CD4-positive, alpha-beta memory T cell (primary cell): ENCODE results near the gene NOP56. TPM values are rescaled to one million over a fixed set of nuclear protein-coding genes. Genes with fewer than 3 reads are reported as not detected.

Experiments used
- CTCF ChIA-PET: fragments of 350-600 bp; sonication (Branson Sonifier 250); formaldehyde crosslinking; loops from one replicate; lab custom pipeline; 2021; ENCODE audit warnings: inconsistent platforms; ENCODE audit not compliant: partially characterized antibody; lab: Charles Lee
- POLR2A ChIA-PET: fragments of 350-600 bp; sonication (Branson Sonifier 250); formaldehyde crosslinking; loops from one replicate; lab custom pipeline; 2021; ENCODE audit not compliant: partially characterized antibody; lab: Charles Lee
- DNase-seq, 5 donors: peaks; one replicate each; pipeline versions ENCODE4 v3.0.0 to v3.0.0-alpha.2; 2020 to 2022; ENCODE audit warnings: mixed read lengths in 1 of 5
- H3K27ac ChIP-seq: one replicate; pipeline ENCODE4 v1.7.0; 2013; ENCODE audit warnings: low read depth, low read length
- H3K27me3 ChIP-seq: 2 replicates; pipeline ENCODE4 v1.7.0; 2013; ENCODE audit warnings: mild to moderate bottlenecking, low read length, moderate library complexity; ENCODE audit not compliant: insufficient read depth
- H3K36me3 ChIP-seq: 2 replicates; pipeline ENCODE4 v1.7.0; 2013; ENCODE audit warnings: mild to moderate bottlenecking, low read length, moderate library complexity; ENCODE audit not compliant: insufficient read depth
- H3K4me1 ChIP-seq: 2 replicates; pipeline ENCODE4 v1.7.0; 2013; ENCODE audit warnings: mild to moderate bottlenecking, low read length, moderate library complexity; ENCODE audit not compliant: insufficient read depth
- H3K4me3 ChIP-seq, 2 donors: one replicate each; pipeline ENCODE4 v1.7.0; 2013; ENCODE audit warnings: low read length in 2 of 2, mild to moderate bottlenecking in 1 of 2
- H3K9me3 ChIP-seq, 2 donors: one replicate each; pipeline ENCODE4 v1.7.0; 2013; ENCODE audit warnings: low read length in 2 of 2, control low read depth in 1 of 2; ENCODE audit not compliant: control insufficient read depth in 1 of 2
- H3K27ac Mint-ChIP-seq, 7 donors: one replicate each; pipeline ENCODE4 v1.8.0; 2020 to 2021; ENCODE audit warnings: mixed read lengths in 7 of 7, mild to moderate bottlenecking in 6 of 7, inconsistent platforms in 3 of 7, moderate library complexity in 3 of 7
- H3K27me3 Mint-ChIP-seq, 2 donors: one replicate each; pipeline ENCODE4 v1.8.0; 2020 to 2021; ENCODE audit warnings: mixed read lengths in 2 of 2
- H3K36me3 Mint-ChIP-seq, 2 donors: one replicate each; pipeline ENCODE4 v1.8.0; 2020 to 2021; ENCODE audit warnings: mixed read lengths in 2 of 2, inconsistent platforms in 1 of 2, mild to moderate bottlenecking in 1 of 2
- H3K4me1 Mint-ChIP-seq, 4 donors: one replicate each; pipeline ENCODE4 v1.8.0; 2020 to 2021; ENCODE audit warnings: mixed read lengths in 4 of 4, mild to moderate bottlenecking in 1 of 4
- H3K4me3 Mint-ChIP-seq, 8 donors: one replicate each; pipeline ENCODE4 v1.8.0; 2020 to 2021; ENCODE audit warnings: mixed read lengths in 8 of 8, mild to moderate bottlenecking in 7 of 8, moderate library complexity in 6 of 8, inconsistent platforms in 3 of 8
- H3K9me3 Mint-ChIP-seq, 8 donors: one replicate each; pipeline ENCODE4 v1.8.0; 2020 to 2021; ENCODE audit warnings: mixed read lengths in 8 of 8, mild to moderate bottlenecking in 5 of 8, inconsistent platforms in 3 of 8, moderate library complexity in 1 of 8
- intact Hi-C: fragments of 100-400 bp; cut with micrococcal nuclease; formaldehyde crosslinking; loops from one replicate; pipeline ENCODE4 v1.15.1; 2023
- polyA plus RNA-seq, 2 donors: library from polyadenylated mRNA; unstranded; fragments of 300-500 nt; fragmentation: Illumina TruSeq; gene quantifications; one replicate each; pipeline ENCODE4 v1.2.3, GENCODE V29; 2021
- total RNA-seq, 2 experiments: library from RNA; stranded (reverse); gene quantifications; one replicate each; pipeline ENCODE4 v1.2.3, GENCODE V29; 2021

NOP56 gene
- total and polyA plus RNA-seq, 4 experiments from 2014 or later, result 83.4 to 270 (median 197) TPM

DNA sequence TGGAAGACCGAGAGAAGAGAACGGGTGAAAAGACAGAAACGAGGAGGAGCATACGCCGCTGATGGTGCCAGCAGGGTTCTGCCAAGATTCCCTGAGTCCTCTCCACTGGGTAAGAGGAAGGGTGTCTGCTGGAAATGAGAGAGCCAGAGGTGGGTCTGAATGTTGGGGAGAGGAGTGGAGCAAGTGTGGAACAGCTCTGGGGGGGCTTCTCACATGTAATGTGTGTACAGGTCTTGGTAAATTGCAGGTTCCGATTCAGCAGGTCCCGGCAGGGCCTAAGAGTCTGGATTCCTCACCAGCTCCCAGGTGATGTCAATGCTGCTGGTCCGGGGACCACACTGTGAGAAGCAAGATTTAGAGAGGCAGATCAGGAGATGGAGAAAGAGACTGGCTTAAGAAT is 38.7 kb downstream of the NOP56 start:
- intact Hi-C loops, result loop anchor here (10.0 kb wide), 1 partner anchor 424 kb away; no protein-coding TSS in a partner anchor
- ChIA-PET CTCF (interaction anchor here (7.8 kb wide), 1 partner anchor 51 kb away, joined by 99 read pairs; no protein-coding TSS in a partner anchor), POLR2A (interaction anchor here (1.3 kb wide), 1 partner anchor 51 kb away, joined by 5 read pairs; no protein-coding TSS in a partner anchor)
- Mint-ChIP-seq H3K27me3 (peaks cover 20 to 42% of the 10 kb centered on the region in 2 donors), H3K4me1 (peaks cover 13 to 30% (median 27%) of the 10 kb centered on the region in 4 donors), H3K9me3 (peaks cover 0 to 2% (median 0%) of the 10 kb centered on the region in 8 donors), H3K36me3 (peaks cover 0 to 3% of the 10 kb centered on the region in 2 donors), H3K27ac (peak overlapping the region; percentile 1 to 89 (median 70)), H3K4me3 (peak overlapping the region; percentile 88 to 96 (median 91))
- Histone ChIP-seq H3K27ac (no peak overlapping the region), H3K9me3 (no peaks in the 10 kb centered on the region), H3K36me3 (no peaks in the 10 kb centered on the region), H3K4me3 (no peak overlapping the region), H3K27me3 (peaks cover 19% of the 10 kb centered on the region), H3K4me1 (peaks cover 16% of the 10 kb centered on the region)
- no peak for DNase-seq

DNA sequence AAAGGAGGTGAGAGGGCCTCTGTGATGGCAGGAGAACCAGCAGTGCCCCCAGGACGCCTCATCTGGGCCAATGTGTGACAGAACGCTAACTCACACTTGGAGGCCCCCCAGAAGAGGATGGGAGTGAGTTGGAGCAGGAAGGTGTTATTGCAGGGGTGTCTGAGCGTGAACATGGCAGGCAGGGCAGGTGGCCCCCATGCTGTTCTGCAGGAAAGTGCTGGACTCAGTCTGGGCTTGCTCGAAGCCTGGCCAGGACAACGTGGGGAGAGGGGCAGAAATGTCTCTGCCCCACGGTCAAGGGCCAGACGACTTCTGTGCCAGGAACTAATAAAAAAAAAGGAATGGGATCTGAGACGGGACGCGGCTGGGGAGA is 39.2 kb downstream of the NOP56 start:
- Mint-ChIP-seq H3K27ac (peak overlapping the region in 6 of 7 donors; percentile 70 to 93 (median 89)), H3K9me3 (peaks cover 0 to 2% (median 0%) of the 10 kb centered on the region in 8 donors), H3K4me1 (peaks cover 13 to 30% (median 27%) of the 10 kb centered on the region in 4 donors), H3K4me3 (peak overlapping the region; percentile 88 to 96 (median 91)), H3K36me3 (peaks cover 0 to 3% of the 10 kb centered on the region in 2 donors), H3K27me3 (peaks cover 23 to 41% of the 10 kb centered on the region in 2 donors)
- Histone ChIP-seq H3K27ac (no peak overlapping the region), H3K4me3 (no peak overlapping the region), H3K36me3 (no peaks in the 10 kb centered on the region), H3K27me3 (peaks cover 19% of the 10 kb centered on the region), H3K4me1 (peaks cover 16% of the 10 kb centered on the region), H3K9me3 (no peaks in the 10 kb centered on the region)
- intact Hi-C loops, result loop anchor here (10.0 kb wide), 1 partner anchor 423 kb away; no protein-coding TSS in a partner anchor
- no peak for DNase-seq
- ChIA-PET CTCF (interaction anchor here (7.8 kb wide), 1 partner anchor 50 kb away, joined by 99 read pairs; no protein-coding TSS in a partner anchor), POLR2A (interaction anchor here (0.8 to 1.3 kb wide), 3 partner anchors 26 to 50 kb away, joined by 3 to 5 read pairs (median 3); partner anchors contain the start of gene IDH3B)

DNA sequence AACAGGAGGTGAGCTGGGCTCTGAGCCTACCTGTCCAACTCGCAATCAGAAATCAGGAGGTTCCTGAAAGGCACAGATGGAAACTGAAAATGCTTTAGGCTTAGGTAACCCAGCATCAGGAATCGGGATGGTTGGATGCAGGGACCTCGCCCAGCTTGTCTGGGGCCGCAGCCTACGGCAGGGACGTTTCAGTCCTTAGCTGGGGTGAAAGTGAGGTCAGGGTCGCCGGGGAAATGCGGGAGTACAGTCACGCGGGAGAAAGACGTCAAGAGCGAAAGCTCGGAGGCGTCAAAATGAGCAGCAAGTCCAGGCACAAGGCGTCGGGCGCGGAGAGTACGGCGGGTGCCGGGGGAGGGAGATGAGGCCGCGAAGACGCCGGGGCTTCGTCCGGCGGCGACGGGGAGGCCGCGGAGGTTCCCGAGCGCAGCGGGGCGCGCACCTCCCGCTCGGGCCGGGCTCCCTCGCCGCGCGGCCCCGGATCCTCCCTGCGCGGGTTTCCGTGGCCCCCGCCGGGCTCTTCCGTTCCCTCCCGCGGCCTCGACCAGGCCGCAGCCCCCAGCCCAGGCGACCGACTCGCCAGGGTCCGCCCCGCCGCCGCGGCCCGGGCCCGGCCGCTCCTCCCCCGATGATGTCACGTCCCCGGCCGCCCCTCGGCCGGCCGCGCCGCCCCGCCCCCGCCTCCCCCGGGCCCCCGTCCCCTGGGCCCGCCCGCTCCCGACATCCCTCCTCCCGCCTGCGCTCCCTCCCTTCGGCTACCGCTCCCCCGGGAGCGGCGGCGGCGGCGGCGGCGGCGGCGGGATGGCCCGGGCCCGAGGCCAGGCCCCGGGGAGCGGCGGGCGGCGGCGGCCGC is 39.8 kb downstream of the NOP56 start, which contains the start of gene EBF4:
TSS of gene EBF4 (plus strand) at position 745 of the 850 bp plus-strand sequence. CDS start 866 bp downstream, outside the sequence.
- Mint-ChIP-seq H3K4me3 (peak within 1 kb of the TSS; percentile 88 to 96 (median 91)), H3K36me3 (peaks cover 0 to 3% of the 10 kb centered on the region in 2 donors), H3K4me1 (peaks cover 13 to 30% (median 27%) of the 10 kb centered on the region in 4 donors), H3K27me3 (peaks cover 23 to 46% of the 10 kb centered on the region in 2 donors), H3K27ac (peak within 1 kb of the TSS; percentile 70 to 93 (median 89)), H3K9me3 (peaks cover 0 to 2% (median 0%) of the 10 kb centered on the region in 8 donors)
- Histone ChIP-seq H3K27me3 (peaks cover 19% of the 10 kb centered on the region), H3K4me3 (no peak within 1 kb of the TSS), H3K27ac (no peak within 1 kb of the TSS), H3K9me3 (no peaks in the 10 kb centered on the region), H3K36me3 (no peaks in the 10 kb centered on the region), H3K4me1 (peaks cover 16% of the 10 kb centered on the region)
- peak in 4 of 5 donors; percentile 14 to 38 (median 26) for DNase-seq
- POLR2A ChIA-PET, result interaction anchor here (0.8 to 1.8 kb wide), 6 partner anchors 27 to 57 kb away, joined by 3 to 10 read pairs (median 4); partner anchors contain the start of genes IDH3B and NOP56
- intact Hi-C loops, result loop anchor here (10.0 kb wide), 1 partner anchor 423 kb away; no protein-coding TSS in a partner anchor
- CTCF ChIA-PET, result interaction anchor here (3.0 to 7.8 kb wide), 2 partner anchors 50 to 51 kb away, joined by 9 to 99 read pairs; no protein-coding TSS in a partner anchor

DNA sequence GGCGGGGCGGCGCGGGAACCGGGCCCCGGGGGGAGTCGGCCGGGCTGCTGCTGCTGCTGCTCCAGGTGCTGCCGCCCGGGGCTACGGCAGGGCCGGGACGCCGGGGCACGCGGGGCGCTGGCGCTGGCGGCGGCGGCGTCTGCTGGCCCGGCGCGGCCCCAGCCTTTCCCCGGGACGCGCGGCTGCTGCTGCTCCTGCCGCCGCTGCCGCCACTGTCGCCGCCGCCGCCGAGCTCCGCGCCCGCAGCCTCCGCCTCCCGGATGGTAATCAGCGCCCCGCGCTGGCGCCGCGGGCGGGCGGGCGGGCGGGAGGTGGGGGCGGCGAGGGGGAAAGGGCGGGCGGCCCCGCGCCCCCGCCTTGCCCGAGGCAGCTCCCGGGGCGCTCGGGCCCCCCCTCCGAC is 40.5 kb downstream of the NOP56 start:
- H3K4me3 ChIP-seq, result no peak overlapping the region
- DNase-seq, result peak in 3 of 5 donors; percentile 24 to 37 (median 34)
- ChIA-PET CTCF (interaction anchor here (2.0 to 3.0 kb wide), 2 partner anchors 36 to 51 kb away, joined by 8 to 9 read pairs; no protein-coding TSS in a partner anchor), POLR2A (interaction anchor here (1.1 to 1.8 kb wide), 5 partner anchors 29 to 59 kb away, joined by 3 to 10 read pairs (median 5); partner anchors contain the start of genes IDH3B and NOP56)
- peaks cover 0 to 3% of the 10 kb centered on the region in 2 donors for H3K36me3 Mint-ChIP-seq
- peaks cover 11% of the 10 kb centered on the region for H3K4me1 ChIP-seq
- H3K4me3 Mint-ChIP-seq, result no peak overlapping the region
- H3K27ac Mint-ChIP-seq, result no peak overlapping the region
- intact Hi-C loops, result loop anchor here (1.0 to 10.0 kb wide), 2 partner anchors 48 to 422 kb away; no protein-coding TSS in a partner anchor
- peaks cover 0 to 2% (median 0%) of the 10 kb centered on the region in 8 donors for H3K9me3 Mint-ChIP-seq
- H3K27ac ChIP-seq, result no peak overlapping the region
- no peaks in the 10 kb centered on the region for H3K36me3 ChIP-seq
- peaks cover 11 to 26% (median 23%) of the 10 kb centered on the region in 4 donors for H3K4me1 Mint-ChIP-seq
- H3K27me3 Mint-ChIP-seq, result peaks cover 23 to 44% of the 10 kb centered on the region in 2 donors
- peaks cover 19% of the 10 kb centered on the region for H3K27me3 ChIP-seq
- H3K9me3 ChIP-seq, result no peaks in the 10 kb centered on the region

DNA sequence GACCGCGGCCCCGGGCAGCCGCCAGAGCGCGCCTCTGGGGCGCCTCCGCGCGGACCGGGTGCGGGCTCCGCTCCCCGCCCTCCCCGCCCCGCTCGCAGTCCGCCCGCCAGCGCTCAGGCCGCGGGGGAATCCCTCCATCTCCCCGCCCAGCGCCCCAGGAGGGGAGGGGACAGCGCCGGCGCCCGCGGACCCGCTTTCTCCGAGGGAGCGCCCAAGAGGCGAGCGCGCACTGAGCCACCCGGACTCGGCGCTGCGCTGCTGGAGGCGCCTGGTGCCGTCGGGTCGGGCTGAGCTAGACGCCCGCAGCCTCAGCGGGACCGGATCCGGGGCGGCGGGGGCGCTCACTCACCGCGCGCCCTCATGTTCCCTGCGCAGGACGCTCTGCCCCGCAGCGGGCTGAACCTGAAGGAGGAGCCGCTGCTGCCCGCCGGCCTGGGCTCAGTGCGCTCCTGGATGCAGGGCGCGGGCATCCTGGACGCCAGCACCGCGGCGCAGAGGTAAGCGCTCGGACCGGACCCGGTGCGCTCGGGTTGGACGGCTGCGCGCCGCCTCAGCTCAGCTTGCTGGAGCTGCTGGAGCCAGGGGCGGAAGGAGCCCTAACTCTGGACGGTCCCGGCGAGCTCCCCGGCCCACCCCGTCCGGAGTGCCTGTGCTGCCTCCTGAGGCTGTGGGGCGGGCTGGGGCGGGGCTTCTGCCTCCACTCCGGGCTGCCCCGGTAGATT is 41.0 kb downstream of the NOP56 start:
- Mint-ChIP-seq H3K4me1 (peaks cover 10 to 20% (median 17%) of the 10 kb centered on the region in 4 donors), H3K27ac (no peak overlapping the region), H3K36me3 (peaks cover 0 to 3% of the 10 kb centered on the region in 2 donors), H3K4me3 (peak overlapping the region in 2 of 8 donors; percentile 25 to 32), H3K27me3 (peaks cover 25 to 40% of the 10 kb centered on the region in 2 donors), H3K9me3 (peaks cover 0 to 2% (median 0%) of the 10 kb centered on the region in 8 donors)
- DNase-seq, result peak; percentile 39 to 63 (median 41)
- Histone ChIP-seq H3K9me3 (no peaks in the 10 kb centered on the region), H3K4me3 (no peak overlapping the region), H3K4me1 (peaks cover 6% of the 10 kb centered on the region), H3K27ac (no peak overlapping the region), H3K36me3 (no peaks in the 10 kb centered on the region), H3K27me3 (peaks cover 19% of the 10 kb centered on the region)
- POLR2A ChIA-PET, result interaction anchor here (1.0 to 1.8 kb wide), 7 partner anchors 25 to 59 kb away, joined by 3 to 10 read pairs (median 5); partner anchors contain the start of genes IDH3B and NOP56
- CTCF ChIA-PET, result interaction anchor here (1.1 to 3.0 kb wide), 3 partner anchors 36 to 59 kb away, joined by 3 to 9 read pairs (median 8); no protein-coding TSS in a partner anchor
- intact Hi-C loops, result loop anchor here (1.0 to 10.0 kb wide), 2 partner anchors 48 to 421 kb away; no protein-coding TSS in a partner anchor

DNA sequence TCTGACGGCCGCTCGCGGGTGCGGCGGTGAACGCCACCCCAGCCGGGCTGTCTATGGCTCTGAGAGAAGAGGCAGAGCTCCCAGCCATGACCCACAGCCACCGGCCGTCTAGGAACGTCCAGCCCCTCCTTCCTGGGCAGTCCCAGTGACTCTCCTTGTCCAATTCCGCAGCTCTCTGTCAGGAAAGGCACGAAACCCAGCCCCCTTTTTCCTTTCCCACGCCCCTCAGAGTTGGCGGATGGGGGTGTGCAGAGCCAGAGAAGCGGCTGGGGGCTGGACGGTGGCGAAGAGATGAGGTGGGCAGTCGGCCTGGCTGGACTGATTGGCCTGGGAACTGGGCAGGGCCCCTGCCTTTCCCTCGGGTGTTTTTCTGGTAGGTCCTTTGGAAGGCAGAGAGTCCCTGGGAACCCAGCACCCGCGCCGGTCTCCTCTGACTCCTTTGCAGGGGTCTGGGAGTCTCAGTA is 41.6 kb downstream of the NOP56 start:
- Histone ChIP-seq H3K9me3 (no peaks in the 10 kb centered on the region), H3K27ac (no peak overlapping the region), H3K4me1 (peaks cover 4% of the 10 kb centered on the region), H3K36me3 (no peaks in the 10 kb centered on the region), H3K4me3 (no peak overlapping the region), H3K27me3 (peaks cover 19% of the 10 kb centered on the region)
- peaks cover 10 to 18% (median 16%) of the 10 kb centered on the region in 4 donors for H3K4me1 Mint-ChIP-seq
- ChIA-PET POLR2A (interaction anchor here (1.0 to 1.8 kb wide), 6 partner anchors 24 to 58 kb away, joined by 3 to 10 read pairs (median 5); partner anchors contain the start of gene IDH3B), CTCF (interaction anchor here (1.1 to 3.0 kb wide), 3 partner anchors 35 to 59 kb away, joined by 3 to 9 read pairs (median 8); no protein-coding TSS in a partner anchor)
- peaks cover 25 to 40% of the 10 kb centered on the region in 2 donors for H3K27me3 Mint-ChIP-seq
- H3K27ac Mint-ChIP-seq, result no peak overlapping the region
- intact Hi-C loops, result loop anchor here (10.0 kb wide), 1 partner anchor 421 kb away; no protein-coding TSS in a partner anchor
- H3K4me3 Mint-ChIP-seq, result peak overlapping the region in 4 of 8 donors; percentile 25 to 39 (median 30)
- peaks cover 0 to 2% (median 0%) of the 10 kb centered on the region in 8 donors for H3K9me3 Mint-ChIP-seq
- H3K36me3 Mint-ChIP-seq, result peaks cover 0 to 3% of the 10 kb centered on the region in 2 donors
- DNase-seq, result no peak
